ENCODE data around the gene CTDSPL. TPM values are rescaled to one million over a fixed set of nuclear protein-coding genes. Genes with fewer than 3 reads are reported as not detected.
"Not testable (repeated sequence)": the region's sequence is repeated elsewhere in the genome, so short reads cannot be mapped to it uniquely, and the experiment has no call there.

Gene CTDSPL
- polyA plus RNA-seq, 1 donor from 2014 or later = not detected

DNA sequence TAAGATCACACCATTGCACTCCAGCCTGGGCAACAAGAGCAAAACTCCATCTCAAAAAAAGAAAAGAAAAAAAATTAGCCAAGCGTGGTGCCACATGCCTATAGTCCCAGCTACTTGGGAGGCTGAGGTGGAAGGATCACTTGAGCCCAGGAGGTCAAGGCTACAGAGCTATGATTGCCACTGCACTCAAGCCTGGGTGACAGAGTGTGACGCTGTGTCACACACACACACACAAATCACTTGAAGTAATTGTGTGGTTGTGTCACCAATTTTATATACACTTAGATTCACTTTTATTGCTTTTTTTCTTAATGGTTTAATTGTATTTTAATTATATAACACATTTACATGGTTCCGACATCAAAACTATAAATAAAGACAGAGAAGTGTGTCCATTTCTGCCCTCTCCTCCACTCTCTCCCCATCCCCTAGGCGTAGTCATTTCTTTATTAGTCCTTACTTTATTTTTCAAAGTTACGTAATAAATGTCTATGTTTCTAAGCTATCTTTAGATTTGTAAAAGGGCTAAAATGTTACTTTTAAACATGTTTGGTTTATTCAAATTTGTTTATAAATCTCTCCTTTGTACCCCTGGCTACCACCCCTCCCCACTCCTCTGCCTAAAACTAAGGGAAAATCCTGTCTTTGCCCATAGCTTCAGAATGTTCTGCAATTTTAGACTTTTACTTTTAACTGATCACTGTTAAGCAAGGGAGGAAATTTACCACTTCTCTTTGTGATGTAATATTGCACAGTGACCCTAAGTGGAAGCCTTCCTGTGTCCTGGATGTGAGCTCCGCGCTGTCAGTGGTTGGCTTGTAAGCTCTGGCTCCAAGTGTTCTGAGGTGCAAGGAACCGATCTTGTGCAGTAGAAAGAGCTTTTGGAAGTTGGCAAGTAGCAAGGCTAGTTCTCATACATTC is 118.1 kb downstream of the CTDSPL start:
- Mint-ChIP-seq H3K27ac (no peak overlapping the region), H3K27me3 (peaks cover 3% of the 10 kb centered on the region), H3K4me1 (peaks cover 0 to under 1% (median 0%) of the 10 kb centered on the region in 3 donors), H3K9me3 (no peaks in the 10 kb centered on the region), H3K4me3 (no peak overlapping the region), H3K36me3 (no peaks in the 10 kb centered on the region)

DNA sequence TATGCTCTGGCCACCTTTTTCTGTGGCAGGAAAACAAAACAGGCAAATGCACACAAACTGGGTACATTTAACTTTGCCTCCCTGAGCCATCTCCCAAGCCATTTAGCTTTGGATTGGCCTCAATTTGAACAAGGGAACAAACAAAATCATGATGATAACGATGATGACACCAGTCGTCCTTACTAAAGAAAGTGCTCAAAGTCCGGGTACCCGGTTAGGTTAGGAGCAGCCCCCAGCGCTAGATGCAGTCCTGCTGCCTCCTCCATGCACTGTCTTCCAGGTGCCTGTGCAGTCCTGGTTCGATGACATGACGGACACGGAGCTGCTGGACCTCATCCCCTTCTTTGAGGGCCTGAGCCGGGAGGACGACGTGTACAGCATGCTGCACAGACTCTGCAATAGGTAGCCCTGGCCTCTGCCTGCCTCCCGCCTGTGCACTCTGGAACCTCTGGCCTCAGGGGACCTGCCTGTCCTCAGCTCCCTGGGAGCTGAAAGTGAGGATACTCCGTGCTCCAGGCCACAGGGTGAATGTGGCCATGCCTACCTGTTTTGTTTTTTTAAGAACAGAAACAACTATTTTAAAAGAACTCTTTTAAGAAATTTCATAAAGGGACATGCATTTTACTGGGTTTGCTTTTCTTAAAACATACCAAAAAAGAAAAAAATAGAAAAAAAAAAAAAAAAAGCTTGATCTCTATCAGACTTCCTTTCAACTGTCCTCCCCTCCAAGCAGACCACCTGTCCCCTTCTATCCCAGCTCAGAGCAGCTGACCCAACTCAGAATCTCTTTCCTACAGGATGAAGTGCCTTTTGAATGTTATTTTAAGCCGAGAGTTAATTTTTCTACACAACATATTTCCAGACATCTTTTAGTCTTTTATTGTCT is 119.0 kb downstream of the CTDSPL start:
- H3K4me1 Mint-ChIP-seq = no peaks in the 10 kb centered on the region
- peaks cover 3% of the 10 kb centered on the region for H3K27me3 Mint-ChIP-seq
- H3K36me3 Mint-ChIP-seq = no peaks in the 10 kb centered on the region
- no peaks in the 10 kb centered on the region for H3K9me3 Mint-ChIP-seq
- no peak overlapping the region for H3K4me3 Mint-ChIP-seq
- H3K27ac Mint-ChIP-seq = no peak overlapping the region

DNA sequence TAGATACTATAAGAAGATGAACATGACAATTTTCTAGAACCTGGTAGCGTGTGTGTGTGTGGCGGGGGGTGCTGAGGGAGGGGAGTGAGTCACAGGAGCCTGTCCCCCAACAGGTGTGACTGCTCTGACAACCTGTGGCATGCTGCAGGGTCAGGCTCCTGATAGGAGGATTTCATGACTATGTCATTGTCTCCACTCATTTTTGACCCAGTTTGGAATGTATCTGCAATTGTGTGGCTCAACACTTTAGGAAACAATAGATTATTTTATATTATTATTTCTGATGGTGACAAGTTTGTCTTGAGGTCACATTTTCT is 119.6 kb downstream of the CTDSPL start:
- Mint-ChIP-seq H3K9me3 (no peaks in the 10 kb centered on the region), H3K27me3 (peaks cover 5% of the 10 kb centered on the region), H3K36me3 (no peaks in the 10 kb centered on the region), H3K27ac (no peak overlapping the region), H3K4me1 (no peaks in the 10 kb centered on the region), H3K4me3 (no peak overlapping the region)

DNA sequence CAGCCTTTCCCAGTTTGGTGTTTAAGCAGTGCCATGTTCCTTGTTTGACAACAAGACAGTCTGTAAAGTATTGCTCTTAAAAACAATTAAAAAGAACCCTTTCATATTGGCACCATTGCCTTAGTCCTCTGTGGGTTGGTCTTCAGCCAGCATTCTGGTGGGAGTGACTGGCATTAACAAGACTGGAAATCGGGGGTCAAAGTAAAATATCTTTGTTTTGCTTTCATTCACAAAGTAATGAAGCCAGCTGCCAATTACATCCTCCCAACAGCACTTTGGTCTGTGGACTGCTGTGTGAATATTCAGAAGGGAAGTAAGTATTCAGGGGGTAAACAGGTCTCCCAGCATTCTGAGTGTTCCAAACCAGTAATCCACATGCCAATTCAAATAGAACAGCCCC is 120.7 kb downstream of the CTDSPL start:
- peak overlapping the region in 1 of 3 donors; percentile 9 for H3K27ac Mint-ChIP-seq
- H3K9me3 Mint-ChIP-seq = no peaks in the 10 kb centered on the region
- no peak overlapping the region for H3K4me3 Mint-ChIP-seq
- no peaks in the 10 kb centered on the region for H3K4me1 Mint-ChIP-seq
- H3K27me3 Mint-ChIP-seq = peaks cover 5% of the 10 kb centered on the region
- no peaks in the 10 kb centered on the region for H3K36me3 Mint-ChIP-seq

DNA sequence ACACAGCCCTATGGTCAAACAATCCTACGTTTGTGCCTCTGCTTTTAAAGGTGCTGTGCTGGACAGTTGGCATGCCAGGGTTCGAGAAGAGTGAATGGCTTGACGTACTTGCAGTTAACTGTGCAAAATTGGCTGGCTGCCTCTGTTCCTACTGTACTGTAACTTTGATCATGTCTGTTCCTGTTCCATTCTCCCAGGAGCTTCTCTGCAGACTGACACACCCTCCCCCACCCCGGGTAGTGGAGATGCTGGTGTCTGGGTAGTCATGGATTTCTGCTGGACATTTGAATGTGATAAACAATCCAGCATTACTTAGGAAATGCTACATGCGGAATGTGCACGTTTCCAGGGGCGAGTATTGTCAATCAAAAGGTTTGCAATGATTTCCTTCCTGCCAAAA is 122.4 kb downstream of the CTDSPL start:
- peaks cover 5% of the 10 kb centered on the region for H3K27me3 Mint-ChIP-seq

DNA sequence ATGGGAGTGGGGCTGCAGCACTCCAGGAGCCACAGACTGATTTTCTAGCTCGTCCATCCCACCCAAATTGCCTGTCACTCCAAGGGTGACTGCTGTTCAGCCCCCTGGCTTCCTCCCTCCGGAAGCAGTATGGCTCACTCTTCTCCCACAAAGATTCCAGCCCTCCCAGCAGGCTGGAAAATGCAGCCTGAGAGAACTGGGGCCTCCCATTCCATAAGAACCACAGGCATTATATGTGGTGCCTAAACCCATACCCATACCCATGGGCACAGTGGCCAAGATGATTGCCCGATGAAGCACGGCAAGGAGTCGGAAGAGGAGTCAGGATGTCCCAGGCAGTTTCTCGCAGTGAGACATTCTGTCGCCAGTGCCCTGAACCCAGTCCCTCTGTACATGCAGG is 122.9 kb downstream of the CTDSPL start:
- Mint-ChIP-seq H3K9me3 (no peaks in the 10 kb centered on the region), H3K27ac (no peak overlapping the region), H3K36me3 (no peaks in the 10 kb centered on the region), H3K4me1 (no peaks in the 10 kb centered on the region), H3K4me3 (no peak overlapping the region), H3K27me3 (peaks cover 5% of the 10 kb centered on the region)

More for the DNA sequence above, 122.4 kb downstream of the CTDSPL start:
- Mint-ChIP-seq H3K27ac (no peak overlapping the region), H3K4me3 (no peak overlapping the region), H3K36me3 (no peaks in the 10 kb centered on the region), H3K9me3 (no peaks in the 10 kb centered on the region), H3K4me1 (no peaks in the 10 kb centered on the region)

DNA sequence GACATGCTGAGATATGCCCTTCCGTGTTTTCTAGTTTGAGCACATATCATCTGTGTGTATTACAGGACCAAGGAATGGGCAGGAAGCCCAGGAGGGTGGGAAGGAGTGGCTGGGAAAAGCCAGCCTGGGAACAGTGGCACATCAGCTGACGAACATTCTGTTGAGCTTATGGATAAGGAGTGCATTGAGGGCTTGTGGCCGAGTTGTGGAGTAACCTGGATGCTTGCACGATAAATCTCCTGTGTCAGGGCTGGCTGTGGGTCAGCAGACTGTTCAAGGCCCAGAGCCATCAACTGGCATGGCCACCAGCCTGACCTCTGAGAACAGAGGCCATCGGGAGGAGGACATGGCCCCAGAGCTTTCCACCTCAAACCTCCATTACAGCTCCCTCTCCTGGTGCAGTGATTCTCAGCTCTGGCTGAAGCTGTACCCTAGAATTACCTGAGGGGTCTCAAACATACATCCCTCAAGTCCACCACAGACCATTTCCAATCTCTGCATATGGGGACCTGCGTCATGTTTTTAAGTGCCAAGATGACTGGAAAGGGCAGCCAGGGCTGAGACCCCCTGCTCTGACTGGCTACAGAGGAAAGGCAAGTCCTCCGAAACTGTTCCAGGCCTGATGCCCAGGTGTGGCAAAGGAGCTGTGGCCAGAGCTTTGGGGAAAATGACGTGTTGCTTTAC is 124.1 kb downstream of the CTDSPL start:
- Mint-ChIP-seq H3K9me3 (no peaks in the 10 kb centered on the region), H3K27me3 (peaks cover 5% of the 10 kb centered on the region), H3K4me1 (no peaks in the 10 kb centered on the region), H3K4me3 (no peak overlapping the region), H3K36me3 (no peaks in the 10 kb centered on the region), H3K27ac (no peak overlapping the region)

DNA sequence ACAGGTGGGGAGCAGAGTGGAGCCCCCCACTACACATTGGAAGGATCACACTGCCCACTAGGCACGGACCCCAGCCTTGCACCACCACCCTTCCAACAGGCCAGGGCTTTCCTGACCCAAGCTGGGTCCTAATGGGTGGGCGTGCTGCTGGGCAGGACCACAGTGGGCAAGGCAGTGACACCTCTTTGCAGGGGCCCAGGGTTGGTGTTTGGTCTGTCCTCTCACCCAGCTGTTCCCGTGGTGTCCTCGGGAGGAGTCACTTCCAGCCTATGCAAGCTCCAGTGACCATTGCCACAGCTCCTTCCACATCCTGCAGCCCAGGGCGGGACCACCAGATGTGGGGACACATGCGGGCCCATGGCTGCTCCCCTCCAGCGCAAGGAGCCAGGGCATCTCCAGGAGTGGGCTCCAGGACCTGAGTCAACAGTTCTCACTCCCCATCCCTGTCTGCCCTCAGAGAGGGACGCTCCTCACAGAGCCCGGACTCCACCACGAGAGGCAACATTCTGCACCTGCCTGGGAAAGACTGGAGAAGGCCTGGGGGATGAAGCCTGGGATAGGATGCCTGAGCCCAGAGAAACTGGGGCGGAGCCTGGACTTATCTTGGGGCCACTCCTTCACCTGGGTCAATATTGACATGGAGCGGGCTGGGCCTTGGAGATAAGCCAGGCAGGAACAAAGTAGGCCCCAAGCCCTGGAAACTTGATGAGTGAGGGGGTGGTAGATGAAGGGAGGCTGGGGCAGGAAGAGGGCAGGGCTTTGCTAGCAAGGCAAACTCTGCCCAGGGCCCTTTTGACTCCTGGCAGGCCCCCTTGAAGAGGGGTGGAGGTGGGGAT is 125.0 kb downstream of the CTDSPL start:
- Mint-ChIP-seq H3K9me3 (no peaks in the 10 kb centered on the region), H3K27me3 (peaks cover 2% of the 10 kb centered on the region), H3K4me3 (no peak overlapping the region), H3K36me3 (no peaks in the 10 kb centered on the region), H3K4me1 (no peaks in the 10 kb centered on the region), H3K27ac (no peak overlapping the region)

DNA sequence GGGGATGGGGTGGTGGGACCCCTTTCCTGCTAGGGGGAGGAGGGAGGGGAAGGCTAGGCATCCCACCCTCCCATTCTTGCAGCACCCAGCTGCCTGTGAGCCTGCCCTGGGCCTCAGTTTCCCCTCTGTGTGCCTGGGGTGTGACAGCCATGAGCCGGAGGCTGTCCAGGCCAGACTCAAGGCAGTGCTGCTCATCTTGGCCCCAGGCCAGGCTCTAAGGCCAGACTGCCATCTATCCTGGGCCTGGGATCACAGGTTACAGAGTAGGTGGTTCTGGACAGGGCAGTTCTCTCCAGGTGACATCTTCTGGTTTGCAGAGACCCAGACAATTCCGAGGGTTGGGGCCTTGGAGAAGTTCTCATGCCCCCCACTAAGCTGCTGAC is 125.6 kb downstream of the CTDSPL start:
- peaks cover 2% of the 10 kb centered on the region for H3K27me3 Mint-ChIP-seq
- H3K4me1 Mint-ChIP-seq = no peaks in the 10 kb centered on the region
- no peaks in the 10 kb centered on the region for H3K36me3 Mint-ChIP-seq
- no peaks in the 10 kb centered on the region for H3K9me3 Mint-ChIP-seq
- no peak overlapping the region for H3K4me3 Mint-ChIP-seq
- no peak overlapping the region for H3K27ac Mint-ChIP-seq

DNA sequence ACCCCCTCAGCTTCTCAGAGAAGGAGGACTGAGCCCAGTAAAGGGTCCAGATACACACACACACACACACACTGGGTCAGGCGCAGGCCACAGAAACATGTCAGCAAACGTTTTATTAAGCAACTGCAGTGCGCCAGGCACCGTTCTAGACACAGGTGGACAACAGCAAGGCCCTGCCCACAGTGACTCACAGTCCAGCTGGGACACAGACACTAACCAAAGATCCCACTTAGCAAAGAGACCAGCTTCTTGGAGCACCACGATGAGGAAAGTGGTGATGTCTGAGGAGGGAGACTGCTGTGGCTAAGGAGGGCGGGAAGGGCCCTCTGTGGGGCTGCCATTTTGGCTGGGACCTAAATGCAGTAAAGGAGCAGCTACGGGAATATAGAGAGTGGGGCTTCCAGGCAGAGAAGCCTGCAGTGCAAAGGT is 126.1 kb downstream of the CTDSPL start:
- no peaks in the 10 kb centered on the region for H3K36me3 Mint-ChIP-seq
- H3K4me3 Mint-ChIP-seq = peak overlapping the region in 1 of 4 donors; percentile 37
- H3K9me3 Mint-ChIP-seq = no peaks in the 10 kb centered on the region
- no peak overlapping the region for H3K27ac Mint-ChIP-seq
- peaks cover 0 to under 1% (median 0%) of the 10 kb centered on the region in 3 donors for H3K4me1 Mint-ChIP-seq
- H3K27me3 Mint-ChIP-seq = peaks cover 2% of the 10 kb centered on the region

DNA sequence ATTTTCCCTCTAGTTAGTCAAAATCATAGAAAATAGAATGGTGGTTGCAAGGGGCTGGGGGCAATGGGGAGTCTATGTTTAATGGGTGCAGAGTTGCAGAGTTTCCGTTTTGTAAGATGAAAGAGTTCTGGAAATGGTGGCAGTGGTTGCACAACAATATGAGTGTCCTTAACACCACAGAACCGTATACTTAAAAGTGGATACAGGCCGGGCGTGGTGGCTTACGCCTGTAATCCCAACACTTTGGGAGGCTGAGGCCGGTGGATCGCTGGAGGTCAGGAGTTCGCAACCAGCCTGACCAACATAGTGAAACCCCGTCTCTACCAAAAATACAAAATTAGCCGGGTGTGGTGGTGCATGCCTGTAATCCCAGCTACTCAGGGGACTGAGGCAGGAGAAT is 126.7 kb downstream of the CTDSPL start:
- peak overlapping the region in 2 of 4 donors; percentile 18 to 37 for H3K4me3 Mint-ChIP-seq
- H3K27me3 Mint-ChIP-seq, H3K27ac Mint-ChIP-seq, H3K36me3 Mint-ChIP-seq, H3K4me1 Mint-ChIP-seq, H3K9me3 Mint-ChIP-seq: not testable (repeated sequence)

DNA sequence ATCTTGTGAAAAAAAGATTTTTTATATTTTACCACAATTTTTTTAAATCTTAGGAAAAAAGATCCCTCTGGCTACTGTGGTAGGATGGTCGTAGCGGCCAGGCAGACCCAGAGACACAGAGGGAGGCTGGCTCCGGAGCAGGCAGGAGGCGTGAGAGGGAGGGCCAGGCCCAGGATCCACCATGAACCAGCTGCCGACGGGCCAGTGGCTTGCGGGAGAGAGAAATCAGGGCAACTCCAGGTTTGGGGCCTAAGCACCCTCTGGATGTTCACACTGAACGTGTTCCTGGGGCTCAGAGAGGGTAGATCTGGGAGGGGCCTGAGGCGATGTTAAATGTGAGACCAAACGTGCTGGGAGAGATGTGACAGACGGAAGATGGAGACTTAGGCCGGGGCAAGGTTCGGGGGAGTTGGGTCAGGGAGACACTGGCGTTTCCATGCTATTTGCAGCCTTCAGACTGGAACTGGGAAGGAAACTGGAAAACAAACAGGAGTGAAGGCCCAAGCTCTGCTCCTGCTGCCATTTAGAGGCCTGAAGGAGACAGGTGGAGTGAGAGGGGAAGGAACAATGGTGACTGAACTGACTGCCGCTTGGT is 127.3 kb downstream of the CTDSPL start:
- Mint-ChIP-seq H3K27me3 (peaks cover 2% of the 10 kb centered on the region), H3K36me3 (no peaks in the 10 kb centered on the region), H3K27ac (no peak overlapping the region), H3K4me1 (peaks cover 4 to 8% (median 5%) of the 10 kb centered on the region in 3 donors), H3K9me3 (no peaks in the 10 kb centered on the region), H3K4me3 (peak overlapping the region in 2 of 4 donors; percentile 57 to 63)

DNA sequence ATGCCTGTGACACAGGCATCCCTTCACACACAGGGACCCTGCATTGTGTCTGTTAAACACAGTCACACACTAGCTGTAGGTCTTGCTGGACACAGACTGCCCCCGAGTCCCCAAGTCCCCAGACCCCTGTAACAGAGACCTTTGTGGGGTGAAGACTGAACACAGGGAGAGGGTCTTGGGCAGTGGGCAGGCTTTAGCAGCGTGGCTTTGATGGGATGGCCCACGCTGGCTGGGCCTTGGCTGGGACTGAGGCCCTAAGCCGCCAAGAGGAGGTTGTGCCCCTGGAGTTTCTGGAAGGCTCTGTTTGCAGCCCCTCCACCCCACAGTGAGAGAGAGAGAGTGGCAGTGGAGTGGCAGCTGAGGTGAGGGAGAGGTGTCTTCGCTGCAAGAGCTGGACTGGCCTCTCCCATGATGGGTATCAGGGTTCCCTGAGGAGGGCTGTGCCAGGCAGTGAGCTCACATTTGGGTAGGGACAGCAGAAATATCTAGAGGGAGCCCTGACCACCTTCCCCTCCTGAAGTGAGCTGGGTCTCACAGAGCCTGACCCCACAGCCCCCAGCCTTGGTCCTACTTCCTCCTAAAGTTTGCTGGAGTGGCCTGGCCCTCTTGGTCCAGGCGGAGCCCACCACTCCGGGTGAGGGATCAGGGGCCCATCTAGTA is 128.3 kb downstream of the CTDSPL start:
- Mint-ChIP-seq H3K27ac (peak overlapping the region in 1 of 3 donors; percentile 63), H3K4me3 (peak overlapping the region in 2 of 4 donors; percentile 5 to 19), H3K27me3 (peaks cover 2% of the 10 kb centered on the region)

More for the DNA sequence above, 128.3 kb downstream of the CTDSPL start:
- Mint-ChIP-seq H3K36me3 (no peaks in the 10 kb centered on the region), H3K9me3 (no peaks in the 10 kb centered on the region), H3K4me1 (peaks cover 11 to 17% (median 14%) of the 10 kb centered on the region in 3 donors)

All from IgD-negative memory B cell (primary cell).